H9 (cell line): ENCODE data around the gene TTC27. TPM values are rescaled to one million over a fixed set of nuclear protein-coding genes. Genes with fewer than 3 reads are reported as not detected.

Experiments
- DNase-seq: peaks from one replicate; pipeline ENCODE4 v3.0.0-alpha.2; 2017
- H2AFZ ChIP-seq: one replicate; pipeline ENCODE4 v1.6.1; 2013; ENCODE audit warnings: mild to moderate bottlenecking, low read length, control low read depth, moderate library complexity
- H2AK5ac ChIP-seq: 2 replicates; pipeline ENCODE4 v1.6.1; 2013; ENCODE audit warnings: low read length, control low read depth, mixed read lengths; ENCODE audit not compliant: insufficient read length
- H2BK120ac ChIP-seq: one replicate; pipeline ENCODE4 v1.6.1; 2013; ENCODE audit warnings: low read depth, mild to moderate bottlenecking, low read length, control low read depth, inconsistent platforms; ENCODE audit not compliant: poor library complexity, severe bottlenecking
- H2BK12ac ChIP-seq: 2 replicates; pipeline ENCODE4 v1.6.1; 2013; ENCODE audit warnings: low read length, control low read depth, mixed read lengths, low read depth; ENCODE audit not compliant: insufficient read length
- H2BK15ac ChIP-seq: 2 replicates; pipeline ENCODE4 v1.6.1; 2013; ENCODE audit warnings: low read depth, low read length, control low read depth
- H2BK20ac ChIP-seq: one replicate; pipeline ENCODE4 v1.6.1; 2013; ENCODE audit warnings: low read depth, mild to moderate bottlenecking, low read length, control low read depth, inconsistent platforms; ENCODE audit not compliant: poor library complexity, severe bottlenecking
- H2BK5ac ChIP-seq: 2 replicates; pipeline ENCODE4 v1.6.1; 2013; ENCODE audit warnings: low read length, control low read depth, mixed read lengths; ENCODE audit not compliant: insufficient read length
- H3K14ac ChIP-seq: 2 replicates; pipeline ENCODE4 v1.6.1; 2013; ENCODE audit warnings: low read length, control low read depth; ENCODE audit not compliant: insufficient read depth
- H3K18ac ChIP-seq: 2 replicates; pipeline ENCODE4 v1.6.1; 2013; ENCODE audit warnings: low read depth, mild to moderate bottlenecking, mixed read lengths, low read length, control low read depth; ENCODE audit not compliant: insufficient read length
- H3K23ac ChIP-seq: 2 replicates; pipeline ENCODE4 v1.6.1; 2013; ENCODE audit warnings: low read length, control low read depth, mixed read lengths, low read depth; ENCODE audit not compliant: insufficient read length
- H3K23me2 ChIP-seq: 2 replicates; pipeline ENCODE4 v1.6.1; 2013; ENCODE audit warnings: low read depth, mild to moderate bottlenecking, mixed read lengths, low read length, control low read depth; ENCODE audit not compliant: insufficient read length, poor library complexity, severe bottlenecking
- H3K27ac ChIP-seq: 2 replicates; pipeline ENCODE4 v1.5.1; 2013; ENCODE audit warnings: low read length, control low read depth, mixed read lengths, low read depth; ENCODE audit not compliant: insufficient read length
- H3K27me3 ChIP-seq: 2 replicates; pipeline ENCODE4 v1.6.1; 2013; ENCODE audit warnings: low read length, control low read depth, inconsistent platforms; ENCODE audit not compliant: insufficient read depth
- H3K4ac ChIP-seq: 2 replicates; pipeline ENCODE4 v1.6.1; 2013; ENCODE audit warnings: low read depth, mild to moderate bottlenecking, control low read depth, inconsistent platforms, low read length, moderate library complexity
- H3K4me1 ChIP-seq: 2 replicates; pipeline ENCODE4 v1.6.1; 2013; ENCODE audit warnings: low read length, control low read depth, inconsistent platforms; ENCODE audit not compliant: insufficient read depth
- H3K4me2 ChIP-seq: 2 replicates; pipeline ENCODE4 v1.6.1; 2013; ENCODE audit warnings: low read length, control low read depth, mixed read lengths; ENCODE audit not compliant: insufficient read length, insufficient read depth
- H3K56ac ChIP-seq: 2 replicates; pipeline ENCODE4 v1.6.1; 2013; ENCODE audit warnings: low read depth, mild to moderate bottlenecking, mixed read lengths, low read length, control low read depth; ENCODE audit not compliant: insufficient read length
- H3K79me1 ChIP-seq: 2 replicates; pipeline ENCODE4 v1.6.1; 2013; ENCODE audit warnings: low read depth, mild to moderate bottlenecking, moderate library complexity, low read length, control low read depth, inconsistent platforms; ENCODE audit not compliant: insufficient read depth, poor library complexity, severe bottlenecking
- H3K79me2 ChIP-seq: 2 replicates; pipeline ENCODE4 v1.6.1; 2013; ENCODE audit warnings: low read length, control low read depth, inconsistent platforms; ENCODE audit not compliant: insufficient read depth
- H3K9ac ChIP-seq: 2 replicates; pipeline ENCODE4 v1.6.1; 2013; ENCODE audit warnings: low read length, control low read depth, mixed read lengths; ENCODE audit not compliant: insufficient read length; ENCODE audit errors: extremely low read depth
- H3K9me3 ChIP-seq: one replicate; pipeline ENCODE4 v1.6.1; 2013; ENCODE audit warnings: low read depth, low read length, inconsistent platforms; ENCODE audit not compliant: control insufficient read depth
- H3T11ph ChIP-seq: one replicate; pipeline ENCODE4 v1.6.1; 2013; ENCODE audit warnings: mild to moderate bottlenecking, low read length, control low read depth, inconsistent platforms
- H4K20me1 ChIP-seq: one replicate; pipeline ENCODE4 v1.6.1; 2013; ENCODE audit not compliant: control insufficient read depth, insufficient read length, insufficient read depth
- H4K5ac ChIP-seq: 2 replicates; pipeline ENCODE4 v1.6.1; 2013; ENCODE audit warnings: low read depth, mild to moderate bottlenecking, mixed read lengths, low read length, control low read depth; ENCODE audit not compliant: insufficient read length
- H4K8ac ChIP-seq: replicated peaks from 2 replicates; pipeline ENCODE4 v1.6.1; 2013; ENCODE audit warnings: low read length, control low read depth, mixed read lengths, low read depth; ENCODE audit not compliant: insufficient read length
- H4K91ac ChIP-seq: 2 replicates; pipeline ENCODE4 v1.6.1; 2013; ENCODE audit warnings: low read depth, mild to moderate bottlenecking, moderate library complexity, mixed read lengths, low read length, control low read depth; ENCODE audit not compliant: insufficient read length
- H3K27ac Mint-ChIP-seq, 3 experiments: 2 replicates in 2 of 3; 3 replicates in 1 of 3; pipeline ENCODE4 v1.8.0; 2020 to 2021; ENCODE audit warnings: mixed read lengths in 3 of 3, mild to moderate bottlenecking in 1 of 3, moderate library complexity in 1 of 3
- H3K27me3 Mint-ChIP-seq: 2 replicates; pipeline ENCODE4 v1.8.0; 2021; ENCODE audit warnings: low read depth, mild to moderate bottlenecking, moderate library complexity, mixed read lengths
- H3K36me3 Mint-ChIP-seq, 3 experiments: 2 replicates in 2 of 3; 3 replicates in 1 of 3; pipeline ENCODE4 v1.8.0; 2020 to 2021; ENCODE audit warnings: low read depth in 3 of 3, mixed read lengths in 3 of 3; ENCODE audit not compliant: insufficient read depth in 1 of 3
- H3K4me1 Mint-ChIP-seq, 2 experiments: 2 replicates each; pipeline ENCODE4 v1.8.0; 2020; ENCODE audit warnings: mixed read lengths in 2 of 2
- H3K4me3 Mint-ChIP-seq, 2 experiments: 2 replicates in 1 of 2; 3 replicates in 1 of 2; pipeline ENCODE4 v1.8.0; 2020 to 2021; ENCODE audit warnings: mild to moderate bottlenecking in 2 of 2, mixed read lengths in 2 of 2, moderate library complexity in 1 of 2
- H3K9me3 Mint-ChIP-seq, 2 experiments: 2 replicates in 1 of 2; 3 replicates in 1 of 2; pipeline ENCODE4 v1.8.0; 2020; ENCODE audit warnings: mild to moderate bottlenecking in 2 of 2, mixed read lengths in 2 of 2, moderate library complexity in 1 of 2
- WGBS: extraction: QIAGEN DNeasy Blood & Tissue Kit; methylation state at CpG from one replicate; pipeline ENCODE4 v1.1.7; 2013; ENCODE audit warnings: missing lambda C conversion rate, low lambda C conversion rate, mixed read lengths; ENCODE audit not compliant: insufficient read length; ENCODE audit errors: extremely low coverage; 5-methylcytosine and 5-hydroxymethylcytosine counted together
- total RNA-seq: library from RNA; stranded (reverse); gene quantifications from 2 replicates; pipeline ENCODE4 v1.2.1, GENCODE V29; 2021
- TF ChIP-seq, protein P1 (sequence below): fragments of 200-600 bp; sonication (generic); conservative IDR thresholded peaks from 3 replicates; pipeline ENCODE4 v1.8.0; 2021; ENCODE audit warnings: antibody characterized with exemption, mild to moderate bottlenecking

Gene TTC27
- total RNA-seq, 1 experiment from 2014 or later: 26.0 TPM

DNA sequence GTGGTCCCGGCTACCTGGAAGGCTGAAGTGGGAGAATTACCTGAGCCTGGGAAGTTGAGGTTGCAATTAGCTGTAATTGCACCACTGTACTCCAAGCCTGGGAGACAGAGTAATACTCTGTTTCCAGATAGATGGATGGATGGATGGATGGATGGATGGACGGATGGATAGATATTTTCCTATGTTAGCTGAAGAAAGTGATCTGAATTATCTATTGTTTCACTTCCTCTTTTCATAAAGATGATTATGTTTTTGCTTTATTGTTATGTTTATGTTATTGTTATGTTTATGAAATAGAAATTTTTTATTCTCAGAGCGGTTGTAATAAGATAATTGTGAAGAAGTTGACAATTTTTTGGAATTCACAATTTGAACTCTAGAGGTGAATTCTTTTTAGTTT, 33.3 kb upstream of the TTC27 start:
- Histone ChIP-seq H3K14ac (no peak overlapping the region), H2BK20ac (no peak overlapping the region), H3K18ac (no peak overlapping the region), H3K4ac (no peak overlapping the region), H2AK5ac (no peak overlapping the region), H4K20me1 (no peaks in the 10 kb centered on the region), H3K27ac (no peak overlapping the region), H4K8ac (no peak overlapping the region), H3K4me2 (no peak overlapping the region), H3K23ac (no peak overlapping the region), H2BK15ac (no peak overlapping the region), H3K56ac (no peak overlapping the region), H2BK120ac (no peak overlapping the region), H2AFZ (no peak overlapping the region), H4K91ac (no peak overlapping the region), H2BK5ac (no peak overlapping the region), H4K5ac (no peak overlapping the region), H3T11ph (no peak overlapping the region), H3K27me3 (no peaks in the 10 kb centered on the region), H3K79me2 (no peaks in the 10 kb centered on the region), H2BK12ac (no peak overlapping the region), H3K9me3 (no peaks in the 10 kb centered on the region), H3K79me1 (no peaks in the 10 kb centered on the region), H3K23me2 (no peaks in the 10 kb centered on the region), H3K4me1 (no peaks in the 10 kb centered on the region), H3K9ac (no peak overlapping the region)
- DNase-seq: no peak
- Mint-ChIP-seq H3K4me1 (no peaks in the 10 kb centered on the region), H3K36me3 (peaks cover 3 to 10% (median 9%) of the 10 kb centered on the region in 3 experiments; a peak in 5 of 7 replicates), H3K4me3 (no peak overlapping the region), H3K27me3 (no peaks in the 10 kb centered on the region), H3K27ac (no peak overlapping the region), H3K9me3 (no peaks in the 10 kb centered on the region)
- TF ChIP-seq, protein P1, sequence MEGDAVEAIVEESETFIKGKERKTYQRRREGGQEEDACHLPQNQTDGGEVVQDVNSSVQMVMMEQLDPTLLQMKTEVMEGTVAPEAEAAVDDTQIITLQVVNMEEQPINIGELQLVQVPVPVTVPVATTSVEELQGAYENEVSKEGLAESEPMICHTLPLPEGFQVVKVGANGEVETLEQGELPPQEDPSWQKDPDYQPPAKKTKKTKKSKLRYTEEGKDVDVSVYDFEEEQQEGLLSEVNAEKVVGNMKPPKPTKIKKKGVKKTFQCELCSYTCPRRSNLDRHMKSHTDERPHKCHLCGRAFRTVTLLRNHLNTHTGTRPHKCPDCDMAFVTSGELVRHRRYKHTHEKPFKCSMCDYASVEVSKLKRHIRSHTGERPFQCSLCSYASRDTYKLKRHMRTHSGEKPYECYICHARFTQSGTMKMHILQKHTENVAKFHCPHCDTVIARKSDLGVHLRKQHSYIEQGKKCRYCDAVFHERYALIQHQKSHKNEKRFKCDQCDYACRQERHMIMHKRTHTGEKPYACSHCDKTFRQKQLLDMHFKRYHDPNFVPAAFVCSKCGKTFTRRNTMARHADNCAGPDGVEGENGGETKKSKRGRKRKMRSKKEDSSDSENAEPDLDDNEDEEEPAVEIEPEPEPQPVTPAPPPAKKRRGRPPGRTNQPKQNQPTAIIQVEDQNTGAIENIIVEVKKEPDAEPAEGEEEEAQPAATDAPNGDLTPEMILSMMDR: no peak
- 100% methylated on average over 1 of the region's 3 CpGs for WGBS
